HEK293T (cell line): Measurements from ENCODE around the gene CC2D1A.

ENCODE experiments used
- CTCF ChIA-PET: fragments of 350-600 bp; formaldehyde crosslinking; extraction: SDS; loops from one replicate; lab custom pipeline; 2021; ENCODE audit warnings: antibody characterized with exemption, inconsistent platforms; lab: Yijun Ruan, JAX
- POLR2A ChIA-PET: fragments of 350-600 bp; formaldehyde crosslinking; extraction: SDS; loops from one replicate; lab custom pipeline; 2020; ENCODE audit warnings: antibody characterized with exemption, inconsistent platforms; lab: Yijun Ruan, JAX
- DNase-seq: peaks from one replicate; pipeline ENCODE4 v3.0.0; 2012; ENCODE audit warnings: mixed read lengths; ENCODE audit errors: extremely low spot score
- ARNT ChIP-seq: fragments of 450-650 bp; IDR thresholded peaks from 2 replicates; pipeline ENCODE4 v1.6.1; 2017; ENCODE audit warnings: mild to moderate bottlenecking
- BHLHE40 ChIP-seq: fragments of 450-650 bp; IDR thresholded peaks from 2 replicates; pipeline ENCODE4 v1.6.1; 2016; ENCODE audit warnings: mild to moderate bottlenecking, moderate library complexity, borderline replicate concordance
- CTBP1 ChIP-seq: fragments of 450-650 bp; IDR thresholded peaks from 2 replicates; pipeline ENCODE4 v1.6.1; 2016; ENCODE audit warnings: borderline replicate concordance
- ELF4 ChIP-seq: fragments of 450-650 bp; IDR thresholded peaks from 2 replicates; pipeline ENCODE4 v1.6.1; 2017; ENCODE audit warnings: antibody characterized with exemption
- FOXA1 ChIP-seq: fragments of 450-650 bp; IDR thresholded peaks from 2 replicates; pipeline ENCODE4 v1.6.1; 2016; ENCODE audit warnings: mild to moderate bottlenecking
- FOXK2 ChIP-seq: fragments of 450-650 bp; IDR thresholded peaks from 2 replicates; pipeline ENCODE4 v1.6.1; 2016; ENCODE audit warnings: mild to moderate bottlenecking
- FOXM1 ChIP-seq: fragments of 450-650 bp; IDR thresholded peaks from 2 replicates; pipeline ENCODE4 v1.6.1; 2017; ENCODE audit warnings: mild to moderate bottlenecking, borderline replicate concordance
- HDGF ChIP-seq: fragments of 450-650 bp; IDR thresholded peaks from 2 replicates; pipeline ENCODE4 v1.6.1; 2017; ENCODE audit warnings: antibody characterized with exemption, borderline replicate concordance
- L3MBTL2 ChIP-seq: fragments of 450-650 bp; conservative IDR thresholded peaks from 2 replicates; pipeline ENCODE4 v1.6.1; 2016; ENCODE audit warnings: mild to moderate bottlenecking
- LEF1 ChIP-seq: fragments of 450-650 bp; IDR thresholded peaks from 2 replicates; pipeline ENCODE4 v1.6.1; 2017; ENCODE audit warnings: mild to moderate bottlenecking, borderline replicate concordance
- NFRKB ChIP-seq: fragments of 450-650 bp; IDR thresholded peaks from 2 replicates; pipeline ENCODE4 v1.6.1; 2016; ENCODE audit warnings: mild to moderate bottlenecking, moderate library complexity
- SP1 ChIP-seq: fragments of 450-650 bp; IDR thresholded peaks from 2 replicates; pipeline ENCODE4 v1.6.1; 2017
- SUZ12 ChIP-seq: fragments of 450-650 bp; IDR thresholded peaks from 2 replicates; pipeline ENCODE4 v1.6.1; 2016; ENCODE audit warnings: mild to moderate bottlenecking
- TARDBP ChIP-seq: fragments of 450-650 bp; IDR thresholded peaks from 2 replicates; pipeline ENCODE4 v1.6.1; 2016
- ZNF384 ChIP-seq: fragments of 450-650 bp; IDR thresholded peaks from 2 replicates; pipeline ENCODE4 v1.6.1; 2016
- TF ChIP-seq, protein P1 (sequence below): fragments of 450-650 bp; IDR thresholded peaks from 2 replicates; pipeline ENCODE4 v1.6.1; 2016

The CC2D1A gene

DNA sequence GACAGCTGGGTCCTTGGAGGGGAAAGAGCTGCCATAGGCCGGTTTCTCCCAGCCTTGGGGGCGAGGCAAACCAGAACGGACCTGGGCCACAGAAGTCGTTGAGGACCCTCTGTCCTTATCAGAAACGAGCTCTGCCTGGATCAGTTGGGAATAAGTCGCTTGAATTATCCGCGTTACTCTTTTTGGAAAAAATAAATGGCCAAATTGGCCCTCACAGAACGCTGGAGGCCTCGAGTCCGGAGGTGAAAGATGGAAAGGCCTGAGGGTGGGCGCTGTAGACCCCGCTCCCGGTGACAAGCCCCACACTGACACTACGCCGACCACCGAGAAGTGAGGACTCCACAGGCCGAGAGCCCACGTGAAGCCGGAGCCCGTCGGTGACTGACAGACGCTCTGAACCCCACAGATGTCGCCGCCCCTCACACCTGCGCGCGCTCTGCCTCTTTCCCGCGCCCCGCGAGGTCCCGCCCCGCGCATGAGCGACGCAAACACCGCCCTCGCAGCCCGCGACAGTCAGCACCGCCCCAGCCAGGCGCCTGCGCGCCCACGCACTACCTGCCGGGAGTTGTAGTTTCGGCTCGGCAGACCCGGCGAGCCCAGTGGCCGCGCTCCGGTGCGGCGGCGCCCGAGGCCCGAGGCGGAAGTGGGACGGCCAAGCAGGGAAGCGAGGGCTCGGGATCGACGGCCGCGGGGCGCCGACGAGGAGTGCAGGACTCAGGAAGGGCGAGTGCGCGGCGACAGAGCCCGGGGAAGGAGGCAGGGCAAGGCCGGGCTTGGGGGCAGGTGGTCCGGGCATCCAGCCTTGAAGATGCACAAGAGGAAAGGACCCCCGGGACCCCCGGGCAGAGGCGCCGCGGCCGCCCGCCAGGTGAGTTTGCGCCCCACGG, at the start of gene CC2D1A, which contains the start of gene BRME1:
Gene CC2D1A, plus strand, starts transcription at position 568 of the 887 bp plus-strand sequence. Its CDS starts 241 bp downstream, at position 809.
Gene BRME1, minus strand, starts transcription at position 484 of the 887 bp plus-strand sequence. CDS start 1,225 bp downstream, outside the sequence.
- POLR2A ChIA-PET: interaction anchor here (0.9 kb wide), 1 partner anchor 12 kb away, joined by 3 read pairs; no protein-coding TSS in a partner anchor
- peak; percentile 98 for DNase-seq
- TF ChIP-seq, protein P1, sequence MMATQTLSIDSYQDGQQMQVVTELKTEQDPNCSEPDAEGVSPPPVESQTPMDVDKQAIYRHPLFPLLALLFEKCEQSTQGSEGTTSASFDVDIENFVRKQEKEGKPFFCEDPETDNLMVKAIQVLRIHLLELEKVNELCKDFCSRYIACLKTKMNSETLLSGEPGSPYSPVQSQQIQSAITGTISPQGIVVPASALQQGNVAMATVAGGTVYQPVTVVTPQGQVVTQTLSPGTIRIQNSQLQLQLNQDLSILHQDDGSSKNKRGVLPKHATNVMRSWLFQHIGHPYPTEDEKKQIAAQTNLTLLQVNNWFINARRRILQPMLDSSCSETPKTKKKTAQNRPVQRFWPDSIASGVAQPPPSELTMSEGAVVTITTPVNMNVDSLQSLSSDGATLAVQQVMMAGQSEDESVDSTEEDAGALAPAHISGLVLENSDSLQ: peak; percentile 89
- TF ChIP-seq L3MBTL2 (peak; percentile 99), HDGF (no peak), CTBP1 (no peak), ELF4 (peak; percentile 36; the same call in 1 of the 2 replicates)
- CTCF ChIA-PET: interaction anchor here (0.5 kb wide), 1 partner anchor 30 kb away, joined by 3 read pairs; no protein-coding TSS in a partner anchor

DNA sequence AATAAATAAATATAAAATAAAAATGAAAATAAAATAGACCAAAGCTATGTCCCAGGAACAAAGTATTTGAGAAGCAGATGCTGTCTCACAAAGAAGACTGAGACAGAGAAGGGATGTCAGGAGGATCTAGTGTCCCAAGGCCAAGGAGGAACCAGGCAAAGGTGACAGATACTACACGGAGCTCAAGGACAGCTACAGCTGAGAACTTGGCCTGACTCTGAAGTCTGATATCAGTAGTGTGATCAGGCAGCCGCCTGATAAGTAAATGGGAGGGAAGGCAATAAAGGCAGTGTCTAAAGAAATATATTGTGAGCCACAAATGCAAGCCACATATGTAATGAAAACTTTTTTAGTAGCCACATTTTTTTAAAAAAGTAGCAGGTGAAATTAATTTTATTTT, 49.5 kb upstream of the CC2D1A start:
- ChIA-PET CTCF (interaction anchor here (0.7 kb wide), 1 partner anchor 65 kb away, joined by 3 read pairs; no protein-coding TSS in a partner anchor), POLR2A (interaction anchor here (1.7 to 6.1 kb wide), 2 partner anchors 10 to 83 kb away, joined by 6 to 26 read pairs; partner anchors contain the start of gene C19orf53)

DNA sequence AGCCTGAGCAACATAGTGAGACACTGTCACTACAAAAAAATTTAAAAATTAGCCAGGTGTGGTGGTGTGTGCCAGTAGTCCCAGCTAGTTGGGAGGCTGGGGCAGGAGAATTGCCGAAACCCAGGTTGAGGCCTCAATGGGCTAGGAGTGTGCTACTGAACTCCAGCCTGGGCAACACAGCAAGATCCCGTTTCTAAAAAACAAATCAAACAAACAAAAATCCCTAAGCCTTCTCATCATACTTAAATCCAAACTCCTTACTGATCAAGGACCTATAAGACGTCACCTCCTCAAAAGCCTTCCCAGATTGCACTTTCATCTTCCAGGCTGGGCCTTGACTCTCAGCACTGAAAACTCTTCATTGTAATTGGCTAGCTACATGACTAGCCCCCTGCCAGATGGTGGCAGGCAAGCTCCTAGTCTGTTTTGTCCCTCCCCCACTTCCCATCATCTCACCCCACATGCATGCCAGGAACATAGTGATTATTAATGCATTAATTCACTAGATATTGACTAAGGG, 46.6 kb upstream of the CC2D1A start:
- TF ChIP-seq NFRKB (no peak), TARDBP (no peak), ARNT (no peak), SP1 (no peak), SUZ12 (no peak), FOXA1 (no peak), L3MBTL2 (no peak), LEF1 (no peak), FOXM1 (no peak), CTBP1 (no peak), HDGF (no peak), BHLHE40 (no peak), FOXK2 (no peak), ELF4 (no peak), ZNF384 (no peak)
- TF ChIP-seq, protein P1: no peak
- DNase-seq: no peak
- CTCF ChIA-PET: interaction anchor here (0.7 kb wide), 1 partner anchor 261 kb away, joined by 3 read pairs; no protein-coding TSS in a partner anchor
- POLR2A ChIA-PET: interaction anchor here (1.0 to 1.4 kb wide), 2 partner anchors 13 to 111 kb away, joined by 3 to 5 read pairs; a partner anchor contains a TSS

More for the DNA sequence above, 49.5 kb upstream of the CC2D1A start:
- no peak for DNase-seq
- TF ChIP-seq LEF1 (no peak), BHLHE40 (no peak), ZNF384 (no peak), FOXM1 (no peak), HDGF (no peak), SP1 (no peak), ELF4 (no peak), FOXA1 (no peak)

DNA sequence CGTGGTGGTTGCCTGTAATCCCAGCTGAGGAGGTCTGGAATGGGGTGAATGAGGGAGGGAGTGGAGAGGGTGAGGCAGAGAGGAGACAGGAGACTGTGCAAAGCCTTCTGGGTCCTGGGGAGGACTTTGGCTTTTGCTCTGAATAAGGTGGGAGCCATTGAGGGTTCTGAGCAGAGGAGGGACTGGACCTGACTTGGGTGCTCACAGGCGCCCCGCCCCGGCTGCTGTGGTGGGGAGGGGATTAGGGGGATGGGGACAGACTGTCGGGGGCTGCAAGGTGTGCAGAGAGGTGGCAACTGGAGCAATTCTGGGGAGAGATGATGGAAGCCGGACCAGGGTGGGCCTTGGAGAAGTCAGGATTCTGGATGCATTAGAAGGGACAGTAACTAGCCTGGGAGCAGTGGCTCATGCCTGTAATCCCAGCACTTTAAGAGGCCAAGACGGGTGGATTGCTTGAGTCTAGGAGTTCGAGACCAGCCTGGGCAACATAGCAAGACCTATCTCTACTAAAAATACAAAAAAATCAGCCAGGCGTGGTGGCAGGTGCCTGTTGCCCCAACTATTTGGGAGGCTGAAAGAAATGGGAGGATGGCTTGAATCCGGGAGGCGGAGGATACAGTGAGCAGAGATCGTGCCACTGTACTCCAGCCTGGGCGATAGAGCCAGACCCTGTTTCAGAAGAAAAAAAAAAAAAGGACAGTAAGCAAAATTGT, 45.2 kb upstream of the CC2D1A start:
- ChIA-PET CTCF (interaction anchor here (0.6 to 0.7 kb wide), 2 partner anchors 78 to 268 kb away, joined by 3 to 4 read pairs; no protein-coding TSS in a partner anchor), POLR2A (no interaction called here)
- DNase-seq: no peak
- TF ChIP-seq CTBP1 (no peak), L3MBTL2 (no peak), FOXK2 (no peak), SP1 (no peak), ZNF384 (no peak), LEF1 (no peak), ELF4 (no peak), BHLHE40 (no peak)
- TF ChIP-seq, protein P1: no peak

DNA sequence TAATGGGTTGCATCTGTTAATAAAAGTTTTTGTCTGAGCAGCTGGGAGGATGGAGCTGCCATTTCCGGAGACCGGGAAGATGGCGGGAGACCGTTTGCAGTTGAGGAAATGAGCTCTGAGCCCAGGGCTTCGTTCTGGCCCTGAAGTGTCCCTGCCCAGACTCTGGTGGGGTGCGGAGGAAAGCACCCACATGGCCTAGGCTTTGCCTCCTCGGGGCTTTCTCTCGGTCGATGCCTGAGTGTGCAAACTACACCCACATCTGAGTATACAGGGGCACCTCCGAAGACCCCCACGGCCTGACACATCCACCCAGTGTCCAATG, 44.6 kb upstream of the CC2D1A start:
- no peak for TF ChIP-seq LEF1
- TF ChIP-seq BHLHE40: no peak
- no peak for TF ChIP-seq HDGF
- TF ChIP-seq ZNF384: no peak
- TF ChIP-seq TARDBP: no peak
- TF ChIP-seq NFRKB: no peak
- no peak for TF ChIP-seq FOXK2
- no peak for TF ChIP-seq FOXA1
- TF ChIP-seq, protein P1: no peak
- no peak for TF ChIP-seq FOXM1
- TF ChIP-seq SUZ12: no peak
- TF ChIP-seq L3MBTL2: no peak
- no peak for TF ChIP-seq ELF4
- no peak for TF ChIP-seq ARNT
- TF ChIP-seq SP1: no peak
- TF ChIP-seq CTBP1: no peak
- no peak for DNase-seq
- CTCF ChIA-PET: interaction anchor here (0.7 kb wide), 1 partner anchor 79 kb away, joined by 3 read pairs; no protein-coding TSS in a partner anchor
- POLR2A ChIA-PET: no interaction called here
